TTC549 (cell line): ENCODE results near the gene MACC1.

ENCODE experiments used
- FAIRE-seq: peaks from 2 replicates; lab custom pipeline; 2012; peaks lifted over from hg19 to GRCh38; lab: Jason Lieb, UNC

MACC1 gene

DNA sequence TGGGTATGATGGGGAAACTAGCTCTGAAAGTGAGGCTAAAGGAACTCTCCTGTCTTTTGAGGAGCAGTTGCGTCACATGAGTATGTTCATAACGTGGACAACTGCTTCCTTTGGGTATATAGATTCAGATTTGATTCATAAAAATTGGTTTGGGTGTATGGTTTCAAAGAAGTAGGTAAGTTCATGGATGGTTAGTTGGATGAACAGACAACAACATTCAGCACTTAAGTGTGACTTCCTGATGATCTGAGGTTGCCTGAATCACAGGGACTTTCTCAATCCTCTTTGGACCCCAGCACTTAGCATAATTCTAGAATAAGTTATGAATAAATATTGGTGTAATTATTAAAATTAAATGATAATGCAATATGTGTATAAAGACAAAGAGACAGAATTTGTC lies 43.4 kb downstream of the MACC1 start:
- no peak for FAIRE-seq

DNA sequence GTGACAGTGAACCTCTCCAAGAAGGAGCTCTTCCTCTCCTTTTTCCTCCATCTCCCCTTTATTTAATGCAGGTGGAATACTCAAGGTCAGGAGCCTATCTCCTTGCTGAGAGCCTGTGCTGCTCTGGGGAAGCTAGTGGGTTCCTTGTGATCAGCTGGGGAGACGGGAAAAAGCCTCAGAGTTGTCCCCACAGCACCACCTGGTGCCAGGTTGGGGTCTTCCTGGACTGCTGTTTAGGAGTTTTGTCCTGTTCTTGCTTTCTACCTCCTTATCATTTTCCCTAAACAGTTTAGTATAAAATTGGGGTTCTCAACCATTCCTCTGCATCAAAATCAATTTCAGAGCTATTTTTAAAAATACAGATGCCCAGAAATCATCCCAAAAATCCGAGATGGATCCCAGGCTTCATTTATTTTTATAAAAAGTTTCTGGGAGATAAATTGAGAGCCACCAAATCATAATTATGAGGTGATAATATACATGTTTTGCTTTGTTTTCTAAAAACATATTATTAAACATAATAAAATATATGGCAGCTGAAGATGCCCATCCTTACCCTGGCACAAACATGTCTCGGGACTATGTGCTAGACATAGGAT lies 44.3 kb downstream of the MACC1 start:
- FAIRE-seq, result no peak

DNA sequence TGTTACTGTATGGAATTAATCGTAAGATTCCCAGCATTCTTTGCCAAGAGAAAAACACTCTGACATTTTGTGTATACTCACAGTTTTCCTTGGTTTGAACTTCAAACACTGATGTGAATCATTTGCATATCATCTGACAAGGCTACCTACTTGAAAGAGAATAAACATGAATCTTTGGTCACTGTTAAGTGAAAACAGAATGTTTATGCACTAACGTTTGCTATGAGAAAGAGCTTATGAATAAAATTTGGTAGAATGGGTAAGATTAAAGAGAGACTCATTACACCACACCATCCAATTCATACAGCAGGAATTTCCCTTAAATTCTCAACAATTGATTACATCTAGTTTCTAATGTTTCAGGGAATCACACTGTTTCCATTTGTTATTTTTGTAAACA lies 46.6 kb downstream of the MACC1 start:
- FAIRE-seq, result no peak

DNA sequence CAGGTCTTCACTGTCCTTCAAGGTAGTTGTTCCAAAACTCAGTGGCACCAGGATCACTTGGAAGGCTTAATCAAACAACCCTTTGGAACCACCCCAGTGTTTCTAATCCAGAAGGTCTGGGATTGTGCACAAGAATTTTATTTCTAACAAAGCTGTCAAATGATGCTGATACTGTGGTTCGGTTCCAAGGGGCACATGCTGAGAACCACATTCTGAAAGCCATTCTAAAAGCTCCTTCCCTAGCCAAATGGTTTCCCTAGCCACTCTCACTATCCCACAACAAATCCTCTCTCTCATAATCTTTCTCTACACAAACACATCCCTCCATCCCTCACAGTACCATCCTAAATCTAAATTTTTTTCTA lies 52.1 kb downstream of the MACC1 start:
- no peak for FAIRE-seq

DNA sequence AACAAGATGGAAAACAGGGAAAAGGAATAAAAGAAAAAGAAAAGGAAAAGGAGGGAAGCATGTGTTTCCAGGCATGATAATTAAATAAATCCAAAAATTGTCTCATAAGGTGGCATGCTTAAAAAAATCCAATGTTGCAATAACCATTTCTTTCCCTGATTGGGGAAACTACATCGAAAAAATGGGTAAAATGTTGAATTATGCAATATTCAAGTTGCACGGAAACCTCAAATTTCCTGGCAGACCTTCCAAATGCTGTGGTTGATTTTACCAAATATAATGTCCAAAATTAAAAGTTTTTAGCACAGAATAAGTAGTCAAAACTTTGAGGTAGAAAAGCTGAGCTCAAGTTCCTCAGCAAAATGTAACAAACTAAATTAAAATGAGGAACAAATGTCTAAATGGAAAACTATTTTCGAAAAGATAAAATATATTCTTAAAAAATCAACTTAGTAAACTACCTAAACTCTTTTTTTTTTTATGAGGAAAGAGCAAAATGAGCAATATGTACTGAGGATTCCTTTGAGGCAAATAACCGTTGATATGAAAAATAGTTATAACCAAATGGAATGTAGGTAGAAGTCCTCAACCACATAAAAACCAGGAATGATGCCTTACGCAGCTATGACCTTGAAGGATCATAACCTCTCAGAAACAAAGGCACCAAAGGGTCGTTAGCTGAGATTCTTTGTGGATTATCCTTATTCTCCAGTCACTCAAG lies 52.6 kb downstream of the MACC1 start:
- no peak for FAIRE-seq

DNA sequence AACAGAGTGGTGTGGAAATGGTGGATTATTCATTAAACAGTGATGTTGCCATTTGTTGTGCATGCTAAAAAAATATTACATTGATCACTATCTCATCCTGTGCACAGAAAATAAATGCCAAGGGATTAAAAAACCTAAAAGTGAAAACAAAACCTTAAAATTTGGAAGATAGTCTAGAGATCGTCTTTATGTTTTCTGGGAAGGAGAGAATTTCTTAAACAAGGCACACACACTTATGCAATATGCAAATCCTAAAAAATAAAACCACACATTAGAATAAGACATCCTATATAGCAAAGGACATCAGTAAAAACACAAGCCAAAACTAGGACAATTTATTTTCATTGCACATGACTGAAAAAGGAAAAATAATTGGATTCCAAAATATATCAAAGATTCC lies 54.5 kb downstream of the MACC1 start:
- FAIRE-seq, result no peak

DNA sequence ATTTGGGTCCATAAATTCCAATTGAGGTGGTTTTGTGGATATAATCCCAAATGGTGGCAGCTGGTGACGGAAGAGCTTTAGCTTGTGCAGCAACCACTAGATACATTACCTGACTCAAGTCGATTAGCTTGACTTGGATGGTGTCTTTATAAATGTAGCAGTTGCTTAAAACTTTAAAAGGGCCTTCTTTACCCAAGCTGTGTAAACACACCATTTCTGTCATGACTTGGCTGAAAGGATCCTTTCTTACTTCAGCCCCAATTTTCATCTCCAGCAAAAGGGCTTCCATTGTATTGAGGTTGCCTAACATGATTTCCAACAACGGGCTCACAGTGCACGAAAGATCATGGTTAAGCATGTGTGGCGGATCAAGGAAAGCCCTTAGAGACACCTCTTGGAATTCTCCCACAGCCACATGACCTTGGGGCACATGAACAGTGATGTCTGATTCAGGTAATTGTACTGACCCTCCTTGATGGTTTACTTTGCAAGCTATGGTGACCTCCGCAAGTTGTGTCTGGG lies 57.9 kb downstream of the MACC1 start:
- FAIRE-seq, result no peak

DNA sequence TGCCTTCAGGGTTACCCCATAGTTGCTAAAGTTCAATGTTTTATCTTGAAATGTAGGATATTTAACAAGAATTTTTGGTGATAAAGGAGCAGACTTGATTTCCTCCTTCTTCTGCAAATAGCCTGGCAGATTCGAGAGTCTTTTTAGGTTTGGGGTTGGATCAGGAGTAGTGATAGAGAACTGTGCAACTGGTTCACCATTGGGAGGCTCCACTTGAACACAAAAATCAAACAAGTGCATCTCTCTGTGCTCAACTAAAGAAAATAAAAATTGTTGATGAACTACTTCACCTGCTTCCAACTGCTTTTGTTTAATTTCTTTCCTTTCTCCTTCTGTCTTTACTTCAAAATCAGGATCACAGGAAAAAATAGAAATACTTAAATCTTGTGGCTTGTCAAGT lies 58.5 kb downstream of the MACC1 start:
- FAIRE-seq, result no peak

DNA sequence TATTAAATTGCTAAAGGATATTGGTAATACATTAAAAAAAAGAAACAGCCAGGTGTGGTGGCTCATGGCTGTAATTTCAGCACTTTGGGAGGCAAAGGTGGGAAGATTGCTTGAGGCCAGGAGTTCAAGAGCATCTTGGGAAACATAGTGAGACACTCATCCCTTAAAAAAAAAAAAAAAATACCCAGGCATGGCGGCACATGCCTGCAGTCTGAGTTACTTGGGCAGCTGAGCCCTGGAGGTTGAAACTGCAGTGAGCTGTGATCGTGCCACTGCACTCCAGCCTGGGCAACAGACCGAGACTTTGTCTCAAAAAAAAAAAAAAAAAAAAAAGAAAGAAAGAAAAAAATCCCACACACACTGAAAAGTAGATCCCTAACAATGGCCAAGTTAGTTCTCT lies 59.7 kb downstream of the MACC1 start:
- FAIRE-seq, result no peak

DNA sequence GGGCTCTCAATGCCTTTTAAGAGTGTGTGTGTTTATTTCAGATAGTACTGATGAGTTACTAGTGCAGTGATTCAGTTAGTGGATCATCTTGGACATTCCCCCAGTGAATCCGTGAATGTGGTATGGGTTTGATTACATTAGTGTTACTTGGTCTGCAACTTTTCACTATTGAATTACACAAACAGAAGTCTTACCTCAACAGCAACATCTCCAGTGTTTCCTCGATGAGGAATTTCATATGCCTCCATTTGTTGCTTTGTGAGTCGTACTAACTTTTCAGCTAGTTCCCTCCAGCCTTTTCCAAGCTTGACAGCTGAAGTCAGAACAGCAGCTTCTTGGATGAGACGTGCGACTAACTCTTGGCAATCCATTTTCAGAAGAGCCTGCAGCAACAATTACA lies 63.2 kb downstream of the MACC1 start:
- no peak for FAIRE-seq

DNA sequence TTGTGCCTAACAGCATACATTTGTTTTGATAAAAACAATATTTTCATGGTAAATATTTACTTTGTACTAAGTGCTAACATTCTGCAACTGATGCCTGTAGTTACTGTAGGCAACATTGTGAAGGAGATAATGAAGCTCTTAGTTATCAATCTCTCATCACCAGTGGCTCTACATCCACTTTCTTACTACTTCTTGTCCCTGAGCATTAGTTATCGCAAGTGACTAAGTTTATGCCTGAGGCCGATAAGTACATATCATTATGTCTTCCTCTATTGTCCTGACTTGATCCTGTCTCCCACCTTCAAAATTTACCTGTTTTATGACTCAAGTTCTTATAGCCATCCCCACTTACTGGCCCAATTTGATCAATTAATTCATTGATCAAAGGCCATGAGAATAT lies 63.6 kb downstream of the MACC1 start:
- FAIRE-seq, result no peak

DNA sequence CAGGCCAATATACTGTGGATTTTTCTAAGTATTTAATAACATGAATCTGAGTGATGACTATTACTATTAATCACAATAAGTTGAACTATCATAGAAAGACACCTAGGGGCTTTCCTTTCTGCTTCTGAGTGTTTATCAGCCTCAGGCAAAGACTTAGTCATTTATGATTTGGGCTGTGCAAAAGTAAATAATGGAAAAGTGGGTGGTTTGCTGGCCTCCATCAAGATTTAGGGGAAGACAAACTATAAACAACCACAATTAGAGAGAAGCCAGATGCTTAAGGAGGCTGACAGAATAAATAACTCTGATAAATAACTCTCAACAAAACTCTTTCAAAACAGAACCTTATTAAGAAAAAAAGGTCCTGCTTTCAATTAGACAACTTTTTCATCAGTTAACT lies 64.7 kb downstream of the MACC1 start:
- no peak for FAIRE-seq

DNA sequence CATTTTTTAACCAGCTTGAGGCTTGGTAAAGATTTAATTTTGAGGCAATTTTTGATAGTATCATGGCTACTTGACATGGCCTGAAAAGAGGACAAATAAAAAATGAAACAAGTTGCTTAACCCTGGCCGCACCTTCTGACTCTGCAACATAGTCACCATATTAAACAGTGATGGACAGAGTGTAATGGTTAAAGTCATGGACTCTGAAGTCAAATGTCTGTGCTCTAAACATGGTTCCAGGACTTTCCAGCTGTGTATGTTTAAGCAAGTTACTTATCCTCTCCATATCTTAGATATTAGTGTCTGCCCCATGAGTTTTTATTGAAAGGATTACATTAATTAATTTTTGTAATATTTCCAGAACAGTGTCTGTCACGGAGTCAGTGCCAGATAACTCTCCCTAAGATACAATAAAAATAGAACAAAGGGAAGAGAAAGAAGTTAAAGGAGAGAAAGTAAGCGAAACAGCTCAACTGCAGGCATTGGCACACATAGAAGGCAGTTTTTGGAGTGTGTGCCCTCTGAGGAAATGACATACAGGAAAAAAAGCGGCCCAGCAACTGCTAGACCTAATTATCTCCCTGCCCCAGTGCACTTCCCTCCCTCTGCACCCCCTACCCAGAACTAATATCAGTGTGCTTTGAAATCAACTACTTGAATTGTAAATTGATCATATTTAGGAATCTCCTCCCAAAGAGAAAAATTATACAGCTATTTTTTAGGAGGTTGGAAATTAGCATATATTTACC lies 65.3 kb downstream of the MACC1 start:
- no peak for FAIRE-seq

DNA sequence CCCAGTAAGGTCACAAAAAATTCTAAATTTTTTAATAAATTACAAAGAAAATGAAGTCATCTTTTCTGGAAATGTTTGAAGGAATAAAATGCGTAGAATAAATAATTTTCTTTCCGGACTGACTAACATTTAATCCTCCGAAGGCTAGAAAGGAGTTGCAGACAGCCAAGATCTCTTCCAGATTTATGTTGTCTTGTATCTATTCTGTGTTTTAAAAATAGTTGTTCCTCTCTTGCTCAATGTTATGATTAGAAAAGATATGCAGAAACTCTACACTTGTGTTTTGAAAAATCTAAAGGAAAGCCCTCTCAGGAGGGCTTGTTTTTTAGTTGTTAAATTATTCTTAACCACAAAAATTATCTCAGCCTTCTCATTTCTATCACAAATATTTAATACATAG lies 70.7 kb downstream of the MACC1 start:
- no peak for FAIRE-seq

DNA sequence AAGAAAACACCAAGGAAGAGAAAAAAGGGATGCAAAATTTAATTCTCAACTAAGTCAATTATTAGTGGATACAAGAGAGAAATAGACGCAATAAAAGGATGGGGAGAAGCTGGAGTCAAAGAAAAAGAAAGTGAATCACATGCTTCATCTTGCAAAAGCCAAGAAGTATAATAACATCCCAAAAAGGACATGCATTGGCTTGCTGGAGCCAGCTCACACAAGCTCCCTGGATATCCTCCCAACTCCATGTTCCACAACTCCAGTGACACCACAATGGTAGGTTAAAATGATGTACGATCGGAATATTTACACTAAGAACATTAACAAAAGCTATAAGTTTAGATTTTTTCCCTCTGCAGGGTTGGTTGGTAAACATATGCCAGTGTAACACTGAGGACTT lies 72.4 kb downstream of the MACC1 start:
- FAIRE-seq, result no peak

DNA sequence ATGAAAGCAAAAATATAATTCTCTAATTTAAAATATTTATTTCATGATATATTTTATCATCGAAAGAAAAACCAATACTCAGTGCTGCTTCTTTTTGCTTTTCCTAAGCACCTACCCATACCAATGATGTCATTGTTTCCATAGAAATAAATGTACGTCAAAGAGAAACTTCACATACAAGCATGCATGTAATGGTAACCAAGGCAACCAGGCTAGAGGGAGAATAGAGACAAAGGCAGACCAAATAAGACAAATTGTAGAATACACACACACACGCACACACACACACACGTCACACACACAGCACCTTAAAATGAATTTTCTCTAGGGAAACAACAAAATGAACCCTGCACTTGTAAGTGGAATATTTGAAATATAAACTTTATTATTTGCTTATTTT lies 75.5 kb downstream of the MACC1 start:
- no peak for FAIRE-seq

DNA sequence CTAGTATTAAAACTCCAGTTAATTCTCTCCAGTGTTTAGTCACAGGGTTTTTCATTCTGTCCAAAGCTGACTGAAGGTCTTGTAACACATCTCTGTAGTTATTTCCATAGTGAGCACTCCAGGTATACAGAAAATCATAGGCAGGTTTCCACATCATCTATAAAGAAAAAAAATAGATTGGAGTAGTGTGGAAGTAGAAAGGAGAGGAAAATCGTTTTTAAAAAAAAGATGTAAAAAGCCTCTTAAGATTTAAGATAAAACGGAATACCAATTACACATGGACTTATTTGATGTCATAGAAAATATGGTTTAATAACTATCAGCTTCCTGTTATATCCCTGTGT lies 76.2 kb downstream of the MACC1 start:
- FAIRE-seq, result no peak

DNA sequence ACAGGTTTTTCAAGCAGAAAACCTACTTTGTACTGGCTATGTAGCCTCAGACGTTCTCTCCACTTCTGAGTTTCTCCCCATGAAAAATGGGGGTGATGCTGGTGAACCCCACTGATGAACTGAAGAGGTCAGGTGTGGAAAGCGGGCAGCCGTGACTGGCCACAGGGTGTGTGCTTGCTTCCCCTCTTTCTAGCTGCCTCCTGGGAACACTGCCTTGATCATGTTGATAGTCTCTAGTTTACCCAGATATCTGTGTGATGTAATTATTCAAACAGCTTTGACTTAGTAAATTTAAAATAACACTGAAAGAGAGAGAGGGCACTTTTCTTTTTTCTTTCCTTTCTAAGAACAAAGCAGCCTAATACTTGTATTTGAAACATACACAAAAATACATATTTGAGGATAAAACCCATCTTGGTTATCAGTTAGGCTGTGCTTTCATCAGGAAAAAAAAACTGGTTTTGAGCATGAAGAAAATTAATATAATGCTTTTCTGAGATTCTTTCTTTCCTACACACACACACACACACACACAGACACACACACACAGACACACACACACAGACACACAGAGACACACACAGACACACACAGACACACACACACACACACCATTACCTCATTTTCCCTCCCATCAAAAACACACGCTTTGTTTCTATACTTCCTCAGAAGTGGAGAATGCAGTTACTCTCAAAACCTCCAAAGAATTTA lies 76.7 kb downstream of the MACC1 start:
- no peak for FAIRE-seq

DNA sequence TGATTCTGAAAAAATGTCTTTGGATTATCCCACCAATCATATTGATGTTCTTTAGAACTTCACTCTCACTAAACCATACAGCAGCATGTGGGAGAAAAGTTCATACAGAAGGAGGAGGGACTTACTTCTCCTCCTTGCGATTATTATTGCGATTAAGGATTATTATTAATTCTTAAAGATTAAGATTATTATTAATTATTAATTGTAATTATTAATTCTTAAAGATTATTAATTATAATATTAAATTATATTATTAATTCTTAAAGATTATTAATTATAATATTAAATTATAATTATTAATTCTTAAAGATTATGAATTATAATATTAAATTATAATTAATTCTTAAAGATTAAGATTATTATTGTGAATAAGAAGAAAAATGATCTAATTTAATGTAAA lies 80.5 kb downstream of the MACC1 start:
- FAIRE-seq, result peak; percentile 95

DNA sequence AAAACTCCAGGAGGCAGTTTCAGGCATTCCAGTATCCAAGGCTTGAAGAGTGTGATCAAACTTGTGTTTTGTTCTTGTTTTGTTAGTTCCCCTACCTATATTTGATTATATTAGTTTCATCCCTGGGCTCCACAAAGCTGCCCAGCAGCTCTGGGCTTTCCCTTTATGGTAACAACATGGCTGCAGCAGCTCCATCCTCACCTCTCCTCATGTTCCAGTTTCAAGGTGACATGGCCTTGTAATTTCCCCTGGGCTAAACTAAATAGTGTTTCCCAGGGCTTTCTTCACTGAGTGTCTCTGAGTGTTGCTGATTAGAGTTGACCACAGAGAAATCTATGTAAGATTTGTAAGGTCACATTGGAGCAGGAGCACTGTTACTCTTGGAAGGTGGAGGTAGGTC lies 83.4 kb downstream of the MACC1 start:
- FAIRE-seq, result no peak

DNA sequence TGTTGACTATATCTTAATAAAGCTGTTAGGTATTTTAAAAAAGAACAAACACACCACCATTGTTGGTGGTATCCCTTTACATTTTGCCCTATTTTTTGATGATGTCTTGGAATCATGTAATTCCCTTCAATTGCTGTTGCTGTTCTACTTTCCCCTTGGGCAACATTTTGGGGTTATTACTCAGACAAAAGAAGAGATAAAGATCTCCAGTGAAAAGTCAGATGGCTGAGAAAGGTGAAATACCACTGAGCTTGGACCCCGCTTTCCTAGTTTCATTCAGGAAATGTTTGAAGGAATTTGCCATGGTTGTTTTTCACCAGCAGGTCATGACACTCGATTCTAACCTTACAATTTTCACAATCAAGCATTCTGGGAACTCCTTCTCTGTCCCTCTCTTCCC lies 84.6 kb downstream of the MACC1 start:
- FAIRE-seq, result no peak

DNA sequence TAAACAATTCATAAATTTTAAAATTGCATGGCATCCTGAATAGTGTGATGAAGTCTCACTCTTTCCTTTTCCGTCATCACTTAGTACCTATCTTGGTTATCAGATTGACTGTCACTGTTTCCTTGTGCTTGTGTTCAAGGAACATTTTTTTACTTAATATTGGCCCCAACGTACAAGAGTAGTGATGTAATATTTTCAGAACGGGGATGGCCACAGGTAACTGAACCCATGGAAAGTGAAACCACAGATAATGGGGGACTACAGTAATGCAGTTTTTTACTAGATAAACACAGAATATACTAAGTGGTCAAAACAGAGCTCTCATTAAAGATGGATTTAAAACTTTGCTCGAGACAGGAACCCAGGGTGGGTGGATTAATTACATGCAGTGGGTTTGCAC lies 85.4 kb downstream of the MACC1 start:
- no peak for FAIRE-seq

DNA sequence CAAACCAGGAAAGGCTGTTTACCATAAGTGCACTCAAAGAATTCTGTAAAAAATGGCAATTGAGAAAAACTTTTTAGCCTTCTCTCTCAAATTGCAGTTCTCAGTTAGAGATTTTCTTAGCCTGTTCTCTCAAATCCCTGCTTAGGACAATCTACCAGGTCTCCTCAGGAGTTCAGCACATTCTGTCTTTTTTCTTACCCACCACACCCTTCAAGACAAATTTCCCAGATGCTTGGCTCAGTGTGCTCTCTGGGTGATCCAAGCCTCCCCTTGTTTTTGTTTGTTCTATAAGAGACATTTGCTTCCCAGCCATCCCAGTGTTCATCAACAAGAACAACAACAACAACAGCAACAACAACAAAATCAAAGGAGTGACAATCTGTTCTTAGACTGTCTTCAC lies 87.3 kb downstream of the MACC1 start:
- no peak for FAIRE-seq
